ENCODE data around the gene DAG1.

DNA sequence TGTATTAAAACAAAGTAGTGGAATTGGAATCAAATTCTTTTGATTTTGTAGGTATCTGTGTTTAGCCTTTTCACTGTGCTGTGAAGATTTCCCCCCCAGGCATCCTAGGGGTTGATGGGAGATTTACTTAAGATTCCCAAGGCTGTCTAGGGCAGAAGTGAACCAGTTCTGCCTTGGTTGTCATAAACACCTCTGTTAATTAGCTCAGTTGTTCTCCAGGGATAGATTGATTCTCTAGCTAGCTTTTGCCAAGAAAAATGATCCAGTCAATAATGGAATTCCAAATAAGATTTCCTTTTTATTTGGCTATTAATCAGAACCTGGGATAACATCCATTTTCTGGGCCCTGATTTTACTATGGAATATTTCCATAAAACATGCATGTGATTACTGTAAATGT lies 12.7 kb downstream of the DAG1 start:
- TF ChIP-seq POLR2A (IDR thresholded peaks at IDR 0.05), result no peak
- TF ChIP-seq, protein P1, sequence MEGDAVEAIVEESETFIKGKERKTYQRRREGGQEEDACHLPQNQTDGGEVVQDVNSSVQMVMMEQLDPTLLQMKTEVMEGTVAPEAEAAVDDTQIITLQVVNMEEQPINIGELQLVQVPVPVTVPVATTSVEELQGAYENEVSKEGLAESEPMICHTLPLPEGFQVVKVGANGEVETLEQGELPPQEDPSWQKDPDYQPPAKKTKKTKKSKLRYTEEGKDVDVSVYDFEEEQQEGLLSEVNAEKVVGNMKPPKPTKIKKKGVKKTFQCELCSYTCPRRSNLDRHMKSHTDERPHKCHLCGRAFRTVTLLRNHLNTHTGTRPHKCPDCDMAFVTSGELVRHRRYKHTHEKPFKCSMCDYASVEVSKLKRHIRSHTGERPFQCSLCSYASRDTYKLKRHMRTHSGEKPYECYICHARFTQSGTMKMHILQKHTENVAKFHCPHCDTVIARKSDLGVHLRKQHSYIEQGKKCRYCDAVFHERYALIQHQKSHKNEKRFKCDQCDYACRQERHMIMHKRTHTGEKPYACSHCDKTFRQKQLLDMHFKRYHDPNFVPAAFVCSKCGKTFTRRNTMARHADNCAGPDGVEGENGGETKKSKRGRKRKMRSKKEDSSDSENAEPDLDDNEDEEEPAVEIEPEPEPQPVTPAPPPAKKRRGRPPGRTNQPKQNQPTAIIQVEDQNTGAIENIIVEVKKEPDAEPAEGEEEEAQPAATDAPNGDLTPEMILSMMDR (IDR thresholded peaks at IDR 0.05), result no peak
